GM18867 (cell line): ENCODE data around the gene TFF1.
A peak's percentile ranks its signal among the peaks of the same experiment; 100 is the strongest.
"Not testable (repeated sequence)": the region's sequence is repeated elsewhere in the genome, so short reads cannot be mapped to it uniquely, and the experiment has no call there.

Source experiments
- ATAC-seq: cut with Tn5 transposase; IDR thresholded peaks from one replicate; pipeline ENCODE4 v1.9.1; 2021; ENCODE audit warnings: mild to moderate bottlenecking, moderate library complexity; ENCODE audit not compliant: unreplicated experiment

TFF1 gene

GRCh38 chr21:42366292-42367010 is at the start of gene TFF1:
Gene TFF1, minus strand, starts transcription at chr21:42366535. Its CDS starts 40 bp downstream, at chr21:42366495.
- ATAC-seq = no peak

- ATAC-seq = peak; percentile 61
Measured at GRCh38 chr21:42414928-42415769, 48.8 kb upstream of the TFF1 start.

GRCh38 chr21:42414553-42414927 is 48.2 kb upstream of the TFF1 start:
- no peak for ATAC-seq

- no peak for ATAC-seq
Measured at GRCh38 chr21:42414066-42414465, 47.7 kb upstream of the TFF1 start.

GRCh38 chr21:42413500-42413899 is 47.2 kb upstream of the TFF1 start:
- no peak for ATAC-seq

GRCh38 chr21:42413093-42413492 is 46.8 kb upstream of the TFF1 start:
- no peak for ATAC-seq

GRCh38 chr21:42412636-42412933 is 46.2 kb upstream of the TFF1 start:
- ATAC-seq = no peak

GRCh38 chr21:42411891-42412635 is 45.7 kb upstream of the TFF1 start:
- ATAC-seq = no peak

GRCh38 chr21:42411197-42411869 is 45.0 kb upstream of the TFF1 start:
- ATAC-seq = no peak

- no peak for ATAC-seq
Measured at GRCh38 chr21:42409366-42409765, 43.0 kb upstream of the TFF1 start.

GRCh38 chr21:42408718-42409117 is 42.4 kb upstream of the TFF1 start:
- not testable (repeated sequence) for ATAC-seq

GRCh38 chr21:42407476-42407875 is 41.1 kb upstream of the TFF1 start:
- ATAC-seq = no peak

GRCh38 chr21:42406866-42407265 is 40.5 kb upstream of the TFF1 start:
- no peak for ATAC-seq

GRCh38 chr21:42406201-42406621 is 39.9 kb upstream of the TFF1 start:
- no peak for ATAC-seq

- no peak for ATAC-seq
Measured at GRCh38 chr21:42405064-42406013, 39.0 kb upstream of the TFF1 start.

- ATAC-seq = no peak
Measured at GRCh38 chr21:42404539-42404938, 38.2 kb upstream of the TFF1 start.

GRCh38 chr21:42403611-42404231 is 37.4 kb upstream of the TFF1 start, which contains the start of gene UBASH3A:
Gene UBASH3A, plus strand, starts transcription at chr21:42403902. Its CDS starts 44 bp downstream, at chr21:42403946.
- no peak for ATAC-seq

GRCh38 chr21:42401820-42402251 is 35.5 kb upstream of the TFF1 start:
- ATAC-seq = no peak

GRCh38 chr21:42401154-42401553 is 34.8 kb upstream of the TFF1 start:
- no peak for ATAC-seq
